Testis (tissue), 3 donors: Measurements from ENCODE around the gene ZNF8. TPM values are rescaled to one million over a fixed set of nuclear protein-coding genes. Genes with fewer than 3 reads are reported as not detected.

Experiments
- DNase-seq: peaks from one replicate; pipeline ENCODE4 v3.0.0-alpha.2; 2019
- H3K27ac ChIP-seq, 2 donors: fragments of 200-600 bp; sonication (generic); one replicate each; pipeline ENCODE4 v1.5.1; 2019
- H3K27me3 ChIP-seq: fragments of 200-600 bp; sonication (generic); one replicate; pipeline ENCODE4 v1.5.1; 2019
- H3K36me3 ChIP-seq: fragments of 200-600 bp; sonication (generic); one replicate; pipeline ENCODE4 v1.5.1; 2017; ENCODE audit warnings: low read depth; ENCODE audit errors: missing control alignments
- H3K4me1 ChIP-seq: fragments of 200-600 bp; sonication (generic); one replicate; pipeline ENCODE4 v1.5.1; 2019
- H3K4me3 ChIP-seq, 2 donors: fragments of 200-600 bp; sonication (generic); one replicate each; pipeline ENCODE4 v1.5.1; 2017 to 2019
- H3K9me3 ChIP-seq: fragments of 200-600 bp; sonication (generic); one replicate; pipeline ENCODE4 v1.5.1; 2017
- CTCF ChIP-seq, 3 experiments: fragments of 450-650 bp in 2 of 3; fragments of 200-600 bp in 1 of 3; sonication (generic) in 1 of 3; IDR thresholded peaks; one replicate each; pipeline ENCODE4 v1.5.1; 2016 to 2019; ENCODE audit warnings: antibody characterized with exemption in 3 of 3, mild to moderate bottlenecking in 2 of 3, moderate library complexity in 1 of 3
- POLR2A ChIP-seq: fragments of 450-650 bp; IDR thresholded peaks from one replicate; pipeline ENCODE4 v1.6.1; 2017; ENCODE audit warnings: antibody characterized with exemption, mild to moderate bottlenecking, moderate library complexity
- WGBS, 2 donors: methylation state at CpG; one replicate each; pipeline ENCODE4 v1.1.5; 2018; 5-methylcytosine and 5-hydroxymethylcytosine counted together
- intact Hi-C: fragments of 100-400 bp; cut with DNase I; formaldehyde crosslinking; loops from one replicate; pipeline ENCODE4 v1.15.1; 2023; ENCODE audit warnings: low total_unique reads
- microRNA-seq, 2 donors: library from miRNA; unstranded; fragments of <30 nt; microRNA quantifications; one replicate each; pipeline ENCODE4, GENCODE V29; 2016; ENCODE audit warnings: borderline number of aligned reads in 2 of 2, borderline replicate concordance in 1 of 2
- polyA plus RNA-seq: library from polyadenylated mRNA; stranded (reverse); fragments of 350-450 nt; fragmentation: Illumina TruSeq; extraction: RNeasy Lipid Tissue Mini Kit (QIAGEN cat#74804); gene quantifications from one replicate; pipeline ENCODE4 v1.2.3, GENCODE V29; 2014; ENCODE audit warnings: low read depth, low replicate concordance; ENCODE audit not compliant: insufficient read depth
- small RNA-seq, 2 donors: library from RNA; depleted of rRNA; stranded (forward); fragments of <200 nt; gene quantifications; one replicate each; pipeline ENCODE3, GENCODE V24; 2016
- total RNA-seq, 2 donors: library from RNA; depleted of rRNA; stranded (reverse); fragments of >200 nt; gene quantifications; one replicate each; pipeline ENCODE4 v1.2.3, GENCODE V29; 2016

ZNF8 gene
- total and polyA plus RNA-seq, 3 donors from 2014 or later = 2.6 to 10.4 (median 9.6) TPM

DNA sequence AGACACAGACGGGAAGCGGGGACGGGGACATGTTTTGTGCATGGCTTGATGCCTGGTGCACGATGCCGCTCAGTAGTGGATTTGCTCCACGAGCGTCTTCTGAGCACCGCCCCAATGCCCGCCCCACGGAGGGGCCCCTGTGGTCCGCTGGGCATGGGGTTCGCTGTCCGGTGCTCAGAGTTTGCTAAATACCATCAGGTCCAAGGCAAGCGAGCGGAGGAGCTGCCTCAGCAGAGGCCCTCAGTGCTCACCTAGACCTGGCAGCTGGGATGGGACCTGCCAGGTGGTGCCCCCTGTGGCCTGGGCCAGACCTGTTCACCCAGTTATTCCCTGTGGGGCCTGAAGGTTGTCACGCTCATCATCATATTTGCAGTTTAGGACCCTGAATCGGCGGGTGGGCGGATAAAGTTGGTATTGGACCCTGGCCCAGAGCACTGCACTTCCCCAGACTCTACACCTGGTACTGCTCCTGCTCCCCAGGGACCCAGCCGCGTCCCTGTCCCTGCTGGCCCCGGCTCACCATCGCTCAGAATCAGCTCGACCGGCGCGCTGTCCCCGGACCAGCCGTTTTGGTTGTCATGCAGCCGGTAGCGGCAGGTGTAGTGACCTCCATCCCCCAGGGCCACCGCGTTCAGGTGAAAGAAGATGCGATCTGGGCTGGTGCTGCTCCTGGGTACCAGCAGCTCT is 72.3 kb downstream of the ZNF8 start:
- no peak overlapping the region for H3K27ac ChIP-seq
- peak overlapping the region in 1 of 2 donors; percentile 21 for H3K4me3 ChIP-seq
- intact Hi-C loops = no loop called here
- WGBS, 2 donors = 62 to 65% methylated on average over 16 to 34 of the region's 34 CpGs
- no peak for DNase-seq
- peaks cover 13% of the 10 kb centered on the region for H3K4me1 ChIP-seq
- H3K36me3 ChIP-seq = no peaks in the 10 kb centered on the region
- no peaks in the 10 kb centered on the region for H3K27me3 ChIP-seq
- H3K9me3 ChIP-seq = no peaks in the 10 kb centered on the region
- TF ChIP-seq CTCF (IDR thresholded peaks at IDR 0.05) (no peak), POLR2A (no peak)

GRCh38 chr19:58351558-58351878 is 72.8 kb downstream of the ZNF8 start:
- DNase-seq = no peak
- Histone ChIP-seq H3K27ac (no peak overlapping the region), H3K4me1 (peaks cover 13% of the 10 kb centered on the region), H3K4me3 (no peak overlapping the region), H3K27me3 (no peaks in the 10 kb centered on the region), H3K9me3 (no peaks in the 10 kb centered on the region), H3K36me3 (no peaks in the 10 kb centered on the region)
- WGBS, 2 donors = 80 to 84% methylated on average over 8 to 9 of the region's 9 CpGs
- intact Hi-C loops = no loop called here
- no peak for TF ChIP-seq CTCF (IDR thresholded peaks at IDR 0.05)
- TF ChIP-seq POLR2A = no peak

GRCh38 chr19:58351990-58352755 is 73.4 kb downstream of the ZNF8 start:
- Histone ChIP-seq H3K4me3 (no peak overlapping the region), H3K36me3 (no peaks in the 10 kb centered on the region), H3K4me1 (peaks cover 7% of the 10 kb centered on the region), H3K27me3 (no peaks in the 10 kb centered on the region), H3K9me3 (no peaks in the 10 kb centered on the region), H3K27ac (no peak overlapping the region)
- 81 to 82% methylated on average over 20 to 23 of the region's 23 CpGs for WGBS, 2 donors
- DNase-seq = no peak
- intact Hi-C loops = no loop called here
- no peak for TF ChIP-seq CTCF (IDR thresholded peaks at IDR 0.05)
- no peak for TF ChIP-seq POLR2A

Small RNA genes lying within 50 kb of the gene (microRNA-seq; reads per million reads assigned to microRNA genes)
- gene MIR6806 = 0 to 0.69 reads per million in 2 donors

Small RNA genes lying within 50 kb of the gene (small RNA-seq; reads per million reads assigned to genes)
- 0 reads per million in 2 donors for gene MIR6806

Other genes starting within 250 kb of the ZNF8 start
- gene ZSCAN1, start 244.9 kb upstream of the ZNF8 start, total RNA-seq = 1 to 10 TPM; 5.9 to 6.5 TPM
- 8.0 TPM for gene ZSCAN1, start 244.9 kb upstream of the ZNF8 start, polyA plus RNA-seq
- 10 to 100 TPM; 19.1 to 33.7 TPM for gene ZNF135, start 219.7 kb upstream of the ZNF8 start, total RNA-seq
- gene ZNF135, start 219.7 kb upstream of the ZNF8 start, polyA plus RNA-seq = 14.5 TPM
- 100 to 1,000 TPM; 150 to 169 TPM for gene ZSCAN18, start 180.7 kb upstream of the ZNF8 start, total RNA-seq
- 95.1 TPM for gene ZSCAN18, start 180.7 kb upstream of the ZNF8 start, polyA plus RNA-seq
- 10 to 100 TPM; 19.8 to 20.7 TPM for gene ZNF329, start 128.2 kb upstream of the ZNF8 start, total RNA-seq
- 24.2 TPM for gene ZNF329, start 128.2 kb upstream of the ZNF8 start, polyA plus RNA-seq
- 10 to 100 TPM; 42.6 to 48.0 TPM for gene ZNF274, start 95.9 kb upstream of the ZNF8 start, total RNA-seq
- gene ZNF274, start 95.9 kb upstream of the ZNF8 start, polyA plus RNA-seq = 34.2 TPM
- 10 to 100 TPM; 92.2 to 93.9 TPM for gene ZNF544, start 50.0 kb upstream of the ZNF8 start, total RNA-seq
- gene ZNF544, start 50.0 kb upstream of the ZNF8 start, polyA plus RNA-seq = 45.8 TPM
- gene ERVK3-1, start 26.4 kb downstream of the ZNF8 start, total RNA-seq = 10 to 100 TPM; 48.9 to 58.5 TPM
- 34.0 TPM for gene ERVK3-1, start 26.4 kb downstream of the ZNF8 start, polyA plus RNA-seq
- 1 to 10 TPM; 3.5 to 4.9 TPM for gene ZSCAN22, start 48.0 kb downstream of the ZNF8 start, total RNA-seq
- 2.4 TPM for gene ZSCAN22, start 48.0 kb downstream of the ZNF8 start, polyA plus RNA-seq
- gene A1BG, start 74.5 kb downstream of the ZNF8 start, total RNA-seq = 10 to 100 TPM in 1 of 2 donors, 1 to 10 TPM in 1; 3.5 to 13.1 TPM
- 4.5 TPM for gene A1BG, start 74.5 kb downstream of the ZNF8 start, polyA plus RNA-seq
- 10 to 100 TPM; 10.3 to 10.7 TPM for gene ZNF497, start 83.8 kb downstream of the ZNF8 start, total RNA-seq
- gene ZNF497, start 83.8 kb downstream of the ZNF8 start, polyA plus RNA-seq = 2.6 TPM
- gene ZNF837, start 102.1 kb downstream of the ZNF8 start, total RNA-seq = 1 to 10 TPM; 6.2 to 9.3 TPM
- 1.3 TPM for gene ZNF837, start 102.1 kb downstream of the ZNF8 start, polyA plus RNA-seq
- 1,000 to 10,000 TPM in 1 of 2 donors, 100 to 1,000 TPM in 1; 437 to 1,004 TPM for gene RPS5, start 108.3 kb downstream of the ZNF8 start, total RNA-seq
- gene RPS5, start 108.3 kb downstream of the ZNF8 start, polyA plus RNA-seq = 746 TPM
- not detected for gene RNF225, start 116.7 kb downstream of the ZNF8 start, total RNA-seq
- not detected for gene RNF225, start 116.7 kb downstream of the ZNF8 start, polyA plus RNA-seq
- 10 to 100 TPM; 22.1 to 33.9 TPM for gene ZNF584, start 129.7 kb downstream of the ZNF8 start, total RNA-seq
- 10.4 TPM for gene ZNF584, start 129.7 kb downstream of the ZNF8 start, polyA plus RNA-seq
- gene ZNF132, start 161.2 kb downstream of the ZNF8 start, total RNA-seq = 10 to 100 TPM; 11.4 to 11.6 TPM
- 5.5 TPM for gene ZNF132, start 161.2 kb downstream of the ZNF8 start, polyA plus RNA-seq
- 10 to 100 TPM in 1 of 2 donors, 1 to 10 TPM in 1; 8.5 to 15.8 TPM for gene ZNF324B, start 172.7 kb downstream of the ZNF8 start, total RNA-seq
- gene ZNF324B, start 172.7 kb downstream of the ZNF8 start, polyA plus RNA-seq = 4.8 TPM
- gene ZNF324, start 188.1 kb downstream of the ZNF8 start, total RNA-seq = 10 to 100 TPM; 23.2 to 24.8 TPM
- gene ZNF324, start 188.1 kb downstream of the ZNF8 start, polyA plus RNA-seq = 7.8 TPM
- gene ZNF446, start 197.4 kb downstream of the ZNF8 start, total RNA-seq = 10 to 100 TPM; 33.6 to 38.7 TPM
- gene ZNF446, start 197.4 kb downstream of the ZNF8 start, polyA plus RNA-seq = 24.3 TPM
- 10 to 100 TPM; 29.1 to 37.8 TPM for gene SLC27A5, start 233.0 kb downstream of the ZNF8 start, total RNA-seq
- 63.6 TPM for gene SLC27A5, start 233.0 kb downstream of the ZNF8 start, polyA plus RNA-seq
- gene ZBTB45, start 240.9 kb downstream of the ZNF8 start, total RNA-seq = 10 to 100 TPM; 14.0 to 15.1 TPM
- gene ZBTB45, start 240.9 kb downstream of the ZNF8 start, polyA plus RNA-seq = 6.9 TPM